IMR-90 (cell line): ENCODE results near the gene HPSE2. TPM values are rescaled to one million over a fixed set of nuclear protein-coding genes. Genes with fewer than 3 reads are reported as not detected.

Experiments used
- ATAC-seq: fragments of 200-7000 bp; cut with Tn5 transposase; 2 replicates; pipeline ENCODE4 v1.9.1; 2020; ENCODE audit warnings: low read depth, mild to moderate bottlenecking, moderate library complexity
- BruUV-seq: library from RNA; stranded (reverse); fragments of 400-500 nt; replicated peaks from 2 replicates; lab custom pipeline; 2021; lab: Mats Ljungman, UMichigan
- CTCF ChIA-PET: fragments of 300-600 bp; formaldehyde crosslinking; extraction: SDS; loops from one replicate; lab custom pipeline; 2021; ENCODE audit warnings: antibody characterized with exemption; lab: Yijun Ruan, JAX
- POLR2A ChIA-PET: fragments of 300-600 bp; sonication (Branson Sonifier 250); formaldehyde crosslinking; loops from one replicate; lab custom pipeline; 2022; ENCODE audit warnings: antibody characterized with exemption; ENCODE audit not compliant: unreplicated experiment; lab: Charles Lee
- DNase-seq: peaks from one replicate; pipeline ENCODE4 v3.0.0; 2013
- H2AFZ ChIP-seq: replicated peaks from 2 replicates; pipeline ENCODE3; 2013; ENCODE audit warnings: low read length, mild to moderate bottlenecking; ENCODE audit not compliant: poor library complexity
- H2AK5ac ChIP-seq: 2 replicates; pipeline ENCODE4 v1.6.1; 2013; ENCODE audit warnings: low read depth, low read length, inconsistent platforms
- H2AK9ac ChIP-seq: replicated peaks from 2 replicates; pipeline ENCODE3; 2013; ENCODE audit warnings: mild to moderate bottlenecking, low read depth, low read length, moderate library complexity; ENCODE audit not compliant: poor library complexity
- H2BK120ac ChIP-seq: 2 replicates; pipeline ENCODE4 v1.6.1; 2013; ENCODE audit warnings: low read depth, low read length, inconsistent platforms
- H2BK15ac ChIP-seq: 3 replicates; pipeline ENCODE4 v1.6.1; 2013; ENCODE audit warnings: low read depth, low read length, inconsistent platforms
- H2BK20ac ChIP-seq: 2 replicates; pipeline ENCODE4 v1.6.1; 2013; ENCODE audit warnings: low read depth, mild to moderate bottlenecking, inconsistent platforms, low read length, moderate library complexity
- H2BK5ac ChIP-seq: 2 replicates; pipeline ENCODE4 v1.6.1; 2013; ENCODE audit warnings: mild to moderate bottlenecking, low read depth, low read length, inconsistent platforms; ENCODE audit not compliant: poor library complexity, severe bottlenecking
- H3K14ac ChIP-seq: replicated peaks from 2 replicates; pipeline ENCODE4 v1.6.1; 2013; ENCODE audit warnings: low read depth, low read length, inconsistent platforms
- H3K18ac ChIP-seq: 2 replicates; pipeline ENCODE4 v1.6.1; 2013; ENCODE audit warnings: low read depth, low read length, control low read depth
- H3K23ac ChIP-seq: 2 replicates; pipeline ENCODE4 v1.6.1; 2013; ENCODE audit warnings: low read depth, low read length, inconsistent platforms
- H3K27ac ChIP-seq: 2 replicates; pipeline ENCODE4 v1.5.1; 2013; ENCODE audit warnings: mild to moderate bottlenecking, control low read depth, low read length; ENCODE audit not compliant: insufficient read depth
- H3K27me3 ChIP-seq: 2 replicates; pipeline ENCODE4 v1.6.1; 2013; ENCODE audit warnings: low read length; ENCODE audit not compliant: control insufficient read depth, insufficient read depth
- H3K36me3 ChIP-seq: 2 replicates; pipeline ENCODE4 v1.6.1; 2013; ENCODE audit warnings: low read length, mixed read lengths; ENCODE audit not compliant: control insufficient read depth, insufficient read depth
- H3K4ac ChIP-seq: 2 replicates; pipeline ENCODE4 v1.6.1; 2013; ENCODE audit warnings: low read depth, low read length, inconsistent platforms
- H3K4me1 ChIP-seq: 2 replicates; pipeline ENCODE4 v1.6.1; 2013; ENCODE audit warnings: low read length, mixed read lengths; ENCODE audit not compliant: control insufficient read depth, insufficient read depth
- H3K4me2 ChIP-seq: 2 replicates; pipeline ENCODE4 v1.6.1; 2013; ENCODE audit warnings: low read depth, mild to moderate bottlenecking, control low read depth, low read length, moderate library complexity
- H3K4me3 ChIP-seq: 2 replicates; pipeline ENCODE4 v1.5.1; 2013; ENCODE audit warnings: low read depth, mild to moderate bottlenecking, control low read depth, low read length, moderate library complexity; ENCODE audit not compliant: insufficient read depth
- H3K56ac ChIP-seq: 2 replicates; pipeline ENCODE4 v1.6.1; 2013; ENCODE audit warnings: low read length, inconsistent platforms; ENCODE audit not compliant: insufficient read depth; ENCODE audit errors: extremely low read depth
- H3K79me1 ChIP-seq, 2 experiments: 2 replicates each; pipeline ENCODE4 v1.6.1; 2013; ENCODE audit warnings: low read length in 2 of 2, inconsistent platforms in 1 of 2, low read depth in 1 of 2
- H3K9ac ChIP-seq: 2 replicates; pipeline ENCODE4 v1.6.1; 2013; ENCODE audit warnings: low read depth, low read length, control low read depth
- H3K9me1 ChIP-seq: 2 replicates; pipeline ENCODE4 v1.6.1; 2013; ENCODE audit warnings: low read length, inconsistent platforms; ENCODE audit not compliant: insufficient read depth
- H3K9me3 ChIP-seq: 2 replicates; pipeline ENCODE4 v1.6.1; 2013; ENCODE audit warnings: low read length; ENCODE audit not compliant: control insufficient read depth, insufficient read depth
- H4K20me1 ChIP-seq: 2 replicates; pipeline ENCODE4 v1.6.1; 2013; ENCODE audit warnings: low read length, inconsistent platforms; ENCODE audit not compliant: insufficient read depth
- H4K5ac ChIP-seq: 2 replicates; pipeline ENCODE4 v1.6.1; 2013; ENCODE audit warnings: mild to moderate bottlenecking, low read depth, low read length, control low read depth
- H4K8ac ChIP-seq, 2 experiments: 2 replicates each; pipeline ENCODE4 v1.6.1; 2013; ENCODE audit warnings: low read depth in 2 of 2, low read length in 2 of 2, control low read depth in 1 of 2, inconsistent platforms in 1 of 2
- H4K91ac ChIP-seq: 2 replicates; pipeline ENCODE4 v1.6.1; 2013; ENCODE audit warnings: low read depth, low read length, inconsistent platforms; ENCODE audit not compliant: insufficient read depth
- CHD1 ChIP-seq: IDR thresholded peaks from 2 replicates; pipeline ENCODE4 v1.6.1; 2012; ENCODE audit warnings: low read depth, low read length, improper control_type of control experiment
- ELK1 ChIP-seq: fragments of 150-350 bp; IDR thresholded peaks from 2 replicates; pipeline ENCODE4 v1.6.1; 2016; ENCODE audit warnings: low read depth, mild to moderate bottlenecking, low read length, moderate library complexity, borderline replicate concordance
- NFE2L2 ChIP-seq: fragments of 150-350 bp; IDR thresholded peaks from 2 replicates; pipeline ENCODE4 v1.6.1; 2016; ENCODE audit warnings: low read depth, mild to moderate bottlenecking, low read length
- RCOR1 ChIP-seq: IDR thresholded peaks from 2 replicates; pipeline ENCODE4 v1.6.1; 2012; ENCODE audit warnings: mild to moderate bottlenecking, low read length, improper control_type of control experiment; ENCODE audit not compliant: insufficient replicate concordance
- WGBS, 2 experiments: methylation state at CpG; one replicate each; pipeline versions ENCODE4 v1.1.5 to v1.1.7; 2013; ENCODE audit warnings: missing lambda C conversion rate in 2 of 2; ENCODE audit not compliant: insufficient read length in 1 of 2; ENCODE audit errors: extremely low coverage in 2 of 2; 5-methylcytosine and 5-hydroxymethylcytosine counted together
- dilution Hi-C: fragments of 300-500 bp; cut with HindIII; formaldehyde crosslinking; loops from one replicate; pipeline ENCODE4 v1.14.3; 2018; ENCODE audit warnings: low sequenced_read_pairs; ENCODE audit not compliant: unreplicated experiment
- in situ Hi-C: fragments of 300-500 bp; cut with MboI; formaldehyde crosslinking; loops from 3 replicates; pipeline ENCODE4 v1.14.3; 2019; ENCODE audit warnings: low sequenced_read_pairs, inconsistent platforms, mixed read lengths
- intact Hi-C: fragments of 100-400 bp; cut with micrococcal nuclease; formaldehyde crosslinking; loops from 2 replicates; pipeline ENCODE4 v1.10.0; 2022
- polyA plus RNA-seq, 3 experiments: library from polyadenylated mRNA; depleted of rRNA; stranded (reverse); fragments of >200 nt; gene quantifications; 2 replicates each; pipeline ENCODE4 v1.2.3, GENCODE V29; 2012; ENCODE audit warnings: low replicate concordance in 1 of 3
- total RNA-seq: library from RNA; depleted of rRNA; stranded (reverse); fragments of >200 nt; gene quantifications from 2 replicates; pipeline ENCODE4 v1.2.3, GENCODE V29; 2012

The HPSE2 gene
- total and polyA plus RNA-seq, 2 of the 4 experiments (the other 2 are of a cell fraction), result not detected

GRCh38 chr10:99203310-99203709 is 32.3 kb downstream of the HPSE2 start:
- H3K18ac ChIP-seq, result no peak overlapping the region
- no peak overlapping the region for H4K91ac ChIP-seq
- H3K9me3 ChIP-seq, result no peaks in the 10 kb centered on the region
- H2BK120ac ChIP-seq, result no peak overlapping the region
- no peak overlapping the region for H2BK15ac ChIP-seq
- intact Hi-C loops, result no loop called here
- H3K79me1 ChIP-seq, result no peaks in the 10 kb centered on the region
- TF ChIP-seq RCOR1 (no peak), NFE2L2 (no peak), ELK1 (no peak), CHD1 (no peak)
- H3K23ac ChIP-seq, result no peak overlapping the region
- no peak overlapping the region for H3K14ac ChIP-seq
- in situ Hi-C loops, result no loop called here
- no peaks in the 10 kb centered on the region for H4K20me1 ChIP-seq
- H3K36me3 ChIP-seq, result no peaks in the 10 kb centered on the region
- no TSS peak for BruUV-seq
- H3K27ac ChIP-seq, result no peak overlapping the region
- POLR2A ChIA-PET, result no interaction called here
- H4K5ac ChIP-seq, result no peak overlapping the region
- no peak overlapping the region for H3K9ac ChIP-seq
- dilution Hi-C loops, result no loop called here
- H2AK9ac ChIP-seq, result no peak overlapping the region
- no peaks in the 10 kb centered on the region for H3K4me1 ChIP-seq
- no peak overlapping the region for H3K4ac ChIP-seq
- ATAC-seq (no peak), DNase-seq (no peak)
- no peak overlapping the region for H3K4me2 ChIP-seq
- H2AK5ac ChIP-seq, result no peak overlapping the region
- no peaks in the 10 kb centered on the region for H3K9me1 ChIP-seq
- H3K4me3 ChIP-seq, result no peak overlapping the region
- no peaks in the 10 kb centered on the region for H3K27me3 ChIP-seq
- WGBS, 2 experiments, result 70% methylated on average over 2 of the region's 3 CpGs; no CpG with 5 or more reads in 1 of the 2 experiments
- no peak overlapping the region for H2BK20ac ChIP-seq
- CTCF ChIA-PET, result no interaction called here
- no peak overlapping the region for H3K56ac ChIP-seq
- H2BK5ac ChIP-seq, result no peak overlapping the region
- no peak overlapping the region for H2AFZ ChIP-seq
- H4K8ac ChIP-seq, result no peak overlapping the region
